ENCODE data around the gene INSYN2A.

The INSYN2A gene

GRCh38 chr10:127154831-127155620 lies 41.4 kb downstream of the INSYN2A start:
- in situ Hi-C loops (cut with HindIII; ENCODE audit: low sequenced_read_pairs), result loop anchor here (5.0 kb wide), 1 partner anchor 52 kb away; no protein-coding TSS in a partner anchor

GRCh38 chr10:127153181-127153580 lies 43.2 kb downstream of the INSYN2A start:
- in situ Hi-C loops (cut with HindIII; ENCODE audit: low sequenced_read_pairs), result no loop called here

- in situ Hi-C loops (cut with HindIII; ENCODE audit: low sequenced_read_pairs), result no loop called here
Observed at GRCh38 chr10:127151981-127152699, 44.3 kb downstream of the INSYN2A start.

DNA sequence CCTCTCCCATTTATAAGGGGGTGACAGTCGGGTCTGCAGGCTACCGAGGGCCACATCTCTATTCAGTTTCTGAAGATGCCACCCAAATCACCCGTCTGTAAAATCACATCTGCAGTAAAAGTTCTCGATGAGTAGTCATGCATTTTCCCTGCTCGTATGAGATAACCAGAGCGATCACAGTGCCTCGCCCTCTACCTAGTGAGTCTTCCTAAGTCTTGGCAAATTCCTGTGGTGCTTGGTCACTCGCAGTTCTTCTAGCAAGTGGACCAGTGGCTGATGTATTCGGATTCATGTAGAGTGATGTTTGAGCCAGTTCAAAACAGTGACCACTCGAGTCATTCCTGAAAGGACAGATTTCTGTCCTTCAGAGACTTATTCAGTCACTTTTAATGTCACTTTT lies 44.9 kb downstream of the INSYN2A start:
- in situ Hi-C loops (cut with HindIII; ENCODE audit: low sequenced_read_pairs), result no loop called here

DNA sequence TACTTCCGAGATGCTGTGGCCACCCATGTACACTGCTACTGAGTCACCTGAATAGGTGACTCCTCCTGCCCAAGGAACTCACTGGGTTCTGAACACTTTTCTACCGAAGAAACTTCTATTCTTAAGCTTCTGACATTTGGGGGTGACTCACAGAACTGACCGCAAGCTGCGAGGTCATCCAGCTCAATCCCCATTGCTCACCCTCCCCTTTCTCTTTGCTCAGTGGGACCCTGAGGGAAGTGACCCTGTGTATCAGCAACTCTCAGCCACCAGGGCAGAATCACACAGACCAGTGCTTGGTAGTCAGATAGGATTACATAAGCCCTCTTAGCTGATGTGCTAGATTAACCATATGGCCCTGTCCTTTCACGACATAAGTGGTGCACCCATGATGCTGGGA lies 46.3 kb downstream of the INSYN2A start:
- in situ Hi-C loops (cut with HindIII; ENCODE audit: low sequenced_read_pairs), result no loop called here

- in situ Hi-C loops (cut with HindIII; ENCODE audit: low sequenced_read_pairs), result no loop called here
Observed at GRCh38 chr10:127149501-127150081, 46.8 kb downstream of the INSYN2A start.

DNA sequence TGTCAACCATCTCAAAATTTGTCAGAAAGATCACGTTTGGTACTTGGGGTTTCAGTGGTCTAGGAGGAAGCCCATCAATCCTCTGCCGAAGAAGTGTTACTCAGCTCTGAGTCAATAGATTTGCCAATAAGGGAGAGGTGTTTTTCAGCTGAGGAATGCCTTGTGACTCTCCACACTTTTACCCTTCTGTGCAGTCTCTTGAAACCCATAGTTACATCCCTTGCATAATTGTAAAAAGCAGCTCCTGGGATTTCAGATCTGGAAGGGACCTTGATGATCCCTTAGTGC lies 47.5 kb downstream of the INSYN2A start:
- in situ Hi-C loops (cut with HindIII; ENCODE audit: low sequenced_read_pairs), result no loop called here

- in situ Hi-C loops (cut with HindIII; ENCODE audit: low sequenced_read_pairs), result no loop called here
Observed at GRCh38 chr10:127148066-127148932, 48.1 kb downstream of the INSYN2A start.

DNA sequence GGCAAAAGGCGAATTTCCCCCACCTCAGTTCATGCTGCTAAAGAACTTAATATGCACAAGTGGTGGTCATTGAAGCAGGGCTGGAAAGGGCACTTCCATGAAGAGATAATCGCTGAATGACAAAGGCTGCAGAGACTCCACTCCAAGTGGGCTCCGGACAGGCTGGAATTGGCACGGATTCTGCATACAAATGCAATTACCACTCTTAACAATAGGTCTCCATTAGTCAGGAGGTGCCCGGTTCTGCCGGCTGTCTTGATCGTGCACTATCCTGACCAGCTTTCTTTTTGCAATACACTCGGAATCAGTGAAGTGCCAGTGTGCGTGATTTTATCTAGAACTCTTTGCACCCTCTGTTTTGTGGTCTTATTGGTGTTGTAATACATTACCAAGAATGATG lies 49.7 kb downstream of the INSYN2A start:
- in situ Hi-C loops (cut with HindIII; ENCODE audit: low sequenced_read_pairs), result no loop called here
